ENCODE results near the gene PCDHAC2. TPM values are rescaled to one million over a fixed set of nuclear protein-coding genes. Genes with fewer than 3 reads are reported as not detected.

PCDHAC2 gene
- total RNA-seq, result 0.14 and 0.28 TPM in 2 replicates

GRCh38 chr5:140966293-140967225 lies at the start of gene PCDHAC2:
PCDHAC2 (plus strand) TSS chr5:140966476; CDS start chr5:140966767, 291 bp downstream.

DNA sequence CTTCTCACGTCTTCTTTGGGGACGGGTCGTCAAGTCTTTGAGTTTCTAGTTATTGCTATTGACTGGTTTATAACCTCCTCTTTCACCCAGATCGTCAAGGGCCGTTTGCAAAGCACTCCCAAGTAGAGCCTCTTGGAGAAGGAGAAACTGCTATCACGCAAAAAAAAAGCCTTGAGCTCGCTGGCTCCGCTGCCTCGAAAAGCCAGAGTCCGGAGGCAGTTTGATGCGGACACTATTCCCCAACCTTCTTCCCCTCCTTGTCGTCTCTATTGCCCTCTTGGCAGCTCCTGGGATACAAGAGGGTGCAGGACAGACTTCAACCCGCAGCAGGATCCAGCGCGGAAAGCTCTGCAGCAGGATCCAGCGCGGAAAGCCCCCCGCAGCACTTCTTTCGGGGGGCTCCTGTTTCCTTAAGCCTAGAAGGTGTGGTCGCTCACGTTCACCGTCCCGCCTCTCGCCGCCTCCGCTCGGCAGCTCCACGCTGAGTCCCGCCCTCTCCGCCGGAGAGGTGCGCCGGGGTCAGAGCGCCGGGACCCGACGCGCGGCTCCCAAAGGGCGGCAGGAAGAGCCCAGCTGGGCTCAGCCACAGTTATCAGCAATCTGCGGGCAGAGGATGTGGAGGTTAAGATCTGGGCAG lies 40.4 kb upstream of the PCDHAC2 start, which contains the start of gene PCDHAC1:
PCDHAC1 (plus strand) TSS at position 494 of the 637 bp plus-strand sequence. CDS start 594 bp downstream, outside the sequence.

Other genes starting within 250 kb of the PCDHAC2 start
- gene PCDHA1, start 180.3 kb upstream of the PCDHAC2 start, total RNA-seq, result under 0.01 TPM in 2 replicates
- under 0.01 and 0.09 TPM in 2 replicates for gene PCDHA2, start 171.6 kb upstream of the PCDHAC2 start, total RNA-seq
- gene PCDHA3, start 165.4 kb upstream of the PCDHAC2 start, total RNA-seq, result 0.14 and 0.28 TPM in 2 replicates
- gene PCDHA4, start 159.4 kb upstream of the PCDHAC2 start, total RNA-seq, result 0.14 and 0.37 TPM in 2 replicates
- gene PCDHA5, start 144.9 kb upstream of the PCDHAC2 start, total RNA-seq, result under 0.01 and 0.09 TPM in 2 replicates
- gene PCDHA6, start 138.5 kb upstream of the PCDHAC2 start, total RNA-seq, result 0.14 and 0.55 TPM in 2 replicates
- gene PCDHA7, start 132.2 kb upstream of the PCDHAC2 start, total RNA-seq, result 0.57 and 0.83 TPM in 2 replicates
- gene PCDHA8, start 125.3 kb upstream of the PCDHAC2 start, total RNA-seq, result under 0.01 and 0.09 TPM in 2 replicates
- gene PCDHA9, start 118.1 kb upstream of the PCDHAC2 start, total RNA-seq, result under 0.01 and 0.18 TPM in 2 replicates
- gene PCDHA10, start 110.6 kb upstream of the PCDHAC2 start, total RNA-seq, result 0.14 and 0.28 TPM in 2 replicates
- gene PCDHA11, start 97.5 kb upstream of the PCDHAC2 start, total RNA-seq, result under 0.01 and 0.65 TPM in 2 replicates
- under 0.01 and 0.09 TPM in 2 replicates for gene PCDHA12, start 91.2 kb upstream of the PCDHAC2 start, total RNA-seq
- under 0.01 and 0.09 TPM in 2 replicates for gene PCDHA13, start 84.4 kb upstream of the PCDHAC2 start, total RNA-seq
- 0.14 and 0.18 TPM in 2 replicates for gene PCDHAC1, start 40.2 kb upstream of the PCDHAC2 start, total RNA-seq
- gene PCDHB1, start 84.9 kb downstream of the PCDHAC2 start, total RNA-seq, result not detected in 2 replicates
- gene PCDHB2, start 128.1 kb downstream of the PCDHAC2 start, total RNA-seq, result 1.6 and 1.8 TPM in 2 replicates
- 0.55 and 0.57 TPM in 2 replicates for gene PCDHB3, start 134.0 kb downstream of the PCDHAC2 start, total RNA-seq
- gene PCDHB4, start 155.3 kb downstream of the PCDHAC2 start, total RNA-seq, result 0.09 and 0.14 TPM in 2 replicates
- 0.57 and 1.4 TPM in 2 replicates for gene PCDHB5, start 168.7 kb downstream of the PCDHAC2 start, total RNA-seq
- gene PCDHB6, start 183.6 kb downstream of the PCDHAC2 start, total RNA-seq, result under 0.01 and 0.09 TPM in 2 replicates
- gene PCDHB7, start 206.2 kb downstream of the PCDHAC2 start, total RNA-seq, result 0.18 and 0.71 TPM in 2 replicates
- 0.09 and 0.43 TPM in 2 replicates for gene PCDHB8, start 211.3 kb downstream of the PCDHAC2 start, total RNA-seq
- 0.18 and 0.85 TPM in 2 replicates for gene PCDHB16, start 215.9 kb downstream of the PCDHAC2 start, total RNA-seq
- 0.09 and 0.14 TPM in 2 replicates for gene PCDHB9, start 220.7 kb downstream of the PCDHAC2 start, total RNA-seq
- 0.28 and 0.71 TPM in 2 replicates for gene PCDHB10, start 225.9 kb downstream of the PCDHAC2 start, total RNA-seq
- 0.18 and 0.28 TPM in 2 replicates for gene PCDHB11, start 233.2 kb downstream of the PCDHAC2 start, total RNA-seq
- gene PCDHB12, start 242.2 kb downstream of the PCDHAC2 start, total RNA-seq, result 0.09 and 0.43 TPM in 2 replicates
- 0.28 TPM in 2 replicates for gene PCDHB13, start 247.4 kb downstream of the PCDHAC2 start, total RNA-seq

All from smooth muscle cell of bladder (primary cell).